HepG2 (cell line): ENCODE measurements around the gene MGAT5. TPM values are rescaled to one million over a fixed set of nuclear protein-coding genes. Genes with fewer than 3 reads are reported as not detected.

ENCODE experiments used
- AKAP8 ChIP-seq: sonication (generic); formaldehyde crosslinking; IDR thresholded peaks from 2 replicates; pipeline ENCODE4 v1.5.1; 2020; ENCODE audit warnings: mild to moderate bottlenecking, missing genetic modification reagents
- ELF3 ChIP-seq: IDR thresholded peaks from 2 replicates; pipeline ENCODE4 v1.6.1; 2016; ENCODE audit warnings: missing genetic modification reagents, missing compliant biosample characterization
- GABPB1 ChIP-seq: IDR thresholded peaks from 2 replicates; pipeline ENCODE4 v1.6.1; 2016; ENCODE audit warnings: mild to moderate bottlenecking, missing genetic modification reagents, moderate library complexity, missing compliant biosample characterization
- NFIB ChIP-seq: sonication (generic); formaldehyde crosslinking; IDR thresholded peaks from 2 replicates; pipeline ENCODE4 v1.9.0; 2021; ENCODE audit warnings: missing genetic modification reagents, mild to moderate bottlenecking, borderline replicate concordance
- NR1H2 ChIP-seq: sonication (generic); formaldehyde crosslinking; IDR thresholded peaks from 2 replicates; pipeline ENCODE4 v1.8.1; 2022; ENCODE audit warnings: low read depth, missing genetic modification reagents, borderline replicate concordance
- SALL1 ChIP-seq: sonication (generic); formaldehyde crosslinking; IDR thresholded peaks from 2 replicates; pipeline ENCODE4 v1.8.0; 2022; ENCODE audit warnings: mild to moderate bottlenecking, missing genetic modification reagents
- SMYD3 ChIP-seq: sonication (generic); formaldehyde crosslinking; IDR thresholded peaks from 2 replicates; pipeline ENCODE4 v1.8.1; 2023; ENCODE audit warnings: mild to moderate bottlenecking, missing genetic modification reagents
- SP4 ChIP-seq: sonication (generic); formaldehyde crosslinking; IDR thresholded peaks from 2 replicates; pipeline ENCODE4 v1.8.1; 2023; ENCODE audit warnings: mild to moderate bottlenecking, missing genetic modification reagents
- TAF1 ChIP-seq: sonication (generic); formaldehyde crosslinking; IDR thresholded peaks from 2 replicates; pipeline ENCODE4 v1.4.0; 2020; ENCODE audit warnings: missing genetic modification reagents
- ZFP36 ChIP-seq: fragments of 150-350 bp; IDR thresholded peaks from 2 replicates; pipeline ENCODE4 v1.6.1; 2018; ENCODE audit warnings: borderline replicate concordance, low read length, low read depth; ENCODE audit not compliant: partially characterized antibody
- ZNF274 ChIP-seq: sonication (generic); formaldehyde crosslinking; IDR thresholded peaks from 2 replicates; pipeline ENCODE4 v1.5.1; 2020; ENCODE audit warnings: mild to moderate bottlenecking, missing genetic modification reagents
- ZNF510 ChIP-seq: sonication (generic); formaldehyde crosslinking; IDR thresholded peaks from 2 replicates; pipeline ENCODE4 v1.4.0; 2020; ENCODE audit warnings: low read depth, mild to moderate bottlenecking, missing genetic modification reagents
- ZNF550 ChIP-seq: sonication (generic); formaldehyde crosslinking; IDR thresholded peaks from 2 replicates; pipeline ENCODE4 v1.4.0; 2020; ENCODE audit warnings: mild to moderate bottlenecking, missing genetic modification reagents, borderline replicate concordance
- ZNF678 ChIP-seq: sonication (generic); formaldehyde crosslinking; IDR thresholded peaks from 2 replicates; pipeline ENCODE4 v1.4.0; 2020; ENCODE audit warnings: mild to moderate bottlenecking, missing genetic modification reagents
- ZNF772 ChIP-seq: sonication (generic); formaldehyde crosslinking; IDR thresholded peaks from 2 replicates; pipeline ENCODE4 v1.5.0; 2020; ENCODE audit warnings: mild to moderate bottlenecking, missing genetic modification reagents
- ZNF790 ChIP-seq: sonication (generic); formaldehyde crosslinking; IDR thresholded peaks from 2 replicates; pipeline ENCODE4 v1.8.0; 2022; ENCODE audit warnings: missing genetic modification reagents, mild to moderate bottlenecking, borderline replicate concordance
- ZNF878 ChIP-seq: sonication (generic); formaldehyde crosslinking; IDR thresholded peaks from 2 replicates; pipeline ENCODE4 v1.8.1; 2023; ENCODE audit warnings: mild to moderate bottlenecking, missing genetic modification reagents, moderate library complexity
- ZZZ3 ChIP-seq: sonication (generic); formaldehyde crosslinking; IDR thresholded peaks from 2 replicates; pipeline ENCODE4 v1.4.0; 2020; ENCODE audit warnings: missing genetic modification reagents, mild to moderate bottlenecking, borderline replicate concordance
- polyA plus RNA-seq, 8 experiments: library from polyadenylated mRNA; depleted of rRNA in 3 of 8; stranded (reverse) in 7 of 8; unstranded in 1 of 8; fragments of >200 nt; fragmentation: Illumina TruSeq in 4 of 8; extraction: Trizol in 4 of 8; gene quantifications; 2 replicates each; pipeline versions ENCODE4 v1.2.1 to v1.2.3, GENCODE V29; 2011 to 2016; ENCODE audit warnings: low read depth in 4 of 8, missing spikeins in 1 of 8, mixed read lengths in 1 of 8; ENCODE audit not compliant: insufficient read depth in 1 of 8
- total RNA-seq, 5 experiments: library from RNA; depleted of rRNA; stranded (reverse); fragments of >200 nt; fragmentation: Illumina TruSeq; extraction: Trizol; gene quantifications; 2 replicates each; pipeline ENCODE4 v1.2.3, GENCODE V29; 2016; ENCODE audit warnings: low read depth in 1 of 5
- TF ChIP-seq, protein P1 (sequence below): sonication (generic); formaldehyde crosslinking; IDR thresholded peaks from 2 replicates; pipeline ENCODE4 v1.5.1; 2020; ENCODE audit warnings: missing genetic modification reagents, mild to moderate bottlenecking, borderline replicate concordance
- TF ChIP-seq, protein P2 (sequence below): fragments of 450-650 bp; IDR thresholded peaks from 2 replicates; pipeline ENCODE4 v1.6.1; 2017
- TF ChIP-seq, protein P3 (sequence below): sonication (generic); formaldehyde crosslinking; IDR thresholded peaks from 2 replicates; pipeline ENCODE4 v1.5.0; 2020; ENCODE audit warnings: mild to moderate bottlenecking, missing genetic modification reagents
- TF ChIP-seq, protein P4 (sequence below): sonication (generic); formaldehyde crosslinking; IDR thresholded peaks from 2 replicates; pipeline ENCODE4 v1.5.0; 2020; ENCODE audit warnings: missing genetic modification reagents
- TF ChIP-seq, protein P5 (sequence below): sonication (generic); formaldehyde crosslinking; IDR thresholded peaks from 2 replicates; pipeline ENCODE4 v1.8.1; 2023; ENCODE audit warnings: missing genetic modification reagents, inconsistent platforms, borderline replicate concordance

The MGAT5 gene
- total and polyA plus RNA-seq, 2 of the 13 experiments (the other 11 are each of a cell fraction or from before 2014, with no cell fraction given), result 33.1 to 60.2 TPM

DNA sequence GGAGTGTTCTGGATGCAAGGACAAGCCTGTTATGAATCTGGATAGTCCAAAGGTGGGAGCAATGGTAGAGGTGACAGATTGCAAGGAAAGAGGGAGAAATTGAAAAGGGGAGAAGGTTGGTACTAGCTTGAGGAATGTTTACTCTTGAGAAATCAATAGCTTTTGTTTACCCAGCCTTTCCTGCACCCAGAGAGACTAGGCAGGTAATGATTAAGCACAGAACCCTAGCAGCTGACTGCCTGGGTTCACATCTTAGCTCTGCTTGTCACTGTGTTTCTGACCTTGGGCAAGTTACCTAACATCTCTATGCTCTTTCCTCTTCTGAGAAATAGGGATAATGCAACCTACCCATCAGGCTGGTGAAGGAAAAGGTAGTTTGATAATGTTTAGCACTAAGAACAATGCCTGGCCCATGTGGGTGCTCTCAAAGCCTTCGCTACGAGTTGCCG lies 178.6 kb downstream of the MGAT5 start (continued):
- TF ChIP-seq, protein P1, sequence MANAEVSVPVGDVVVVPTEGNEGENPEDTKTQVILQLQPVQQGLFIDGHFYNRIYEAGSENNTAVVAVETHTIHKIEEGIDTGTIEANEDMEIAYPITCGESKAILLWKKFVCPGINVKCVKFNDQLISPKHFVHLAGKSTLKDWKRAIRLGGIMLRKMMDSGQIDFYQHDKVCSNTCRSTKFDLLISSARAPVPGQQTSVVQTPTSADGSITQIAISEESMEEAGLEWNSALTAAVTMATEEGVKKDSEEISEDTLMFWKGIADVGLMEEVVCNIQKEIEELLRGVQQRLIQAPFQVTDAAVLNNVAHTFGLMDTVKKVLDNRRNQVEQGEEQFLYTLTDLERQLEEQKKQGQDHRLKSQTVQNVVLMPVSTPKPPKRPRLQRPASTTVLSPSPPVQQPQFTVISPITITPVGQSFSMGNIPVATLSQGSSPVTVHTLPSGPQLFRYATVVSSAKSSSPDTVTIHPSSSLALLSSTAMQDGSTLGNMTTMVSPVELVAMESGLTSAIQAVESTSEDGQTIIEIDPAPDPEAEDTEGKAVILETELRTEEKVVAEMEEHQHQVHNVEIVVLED (CRISPR knock-in tag), result no peak
- TF ChIP-seq SP4 (CRISPR knock-in tag) (peak; percentile 52; the same call in 1 of the 2 replicates), ELF3 (peak; percentile 91), AKAP8 (peak; percentile 76; the same call in 1 of the 2 replicates), SALL1 (peak; percentile 94), ZZZ3 (CRISPR knock-in tag) (no peak; the same call in 1 of the 2 replicates), ZNF550 (CRISPR knock-in tag) (no peak), GABPB1 (CRISPR knock-in tag) (peak; percentile 50; the same call in 1 of the 2 replicates), TAF1 (CRISPR knock-in tag) (peak; percentile 39; the same call in 1 of the 2 replicates), ZNF678 (CRISPR knock-in tag) (no peak), ZNF772 (CRISPR knock-in tag) (0 out of 2 replicates have a peak, but pooled peaks have one; percentile 85), ZNF790 (no peak), NFIB (no peak), ZNF274 (CRISPR knock-in tag) (no peak), NR1H2 (no peak; the same call in 1 of the 2 replicates), SMYD3 (CRISPR knock-in tag) (peak; percentile 96; the same call in 1 of the 2 replicates), ZNF878 (CRISPR knock-in tag) (peak; percentile 94), ZFP36 (no peak), ZNF510 (CRISPR knock-in tag) (0 out of 2 replicates have a peak, but pooled peaks have one; percentile 73)
- TF ChIP-seq, protein P2, sequence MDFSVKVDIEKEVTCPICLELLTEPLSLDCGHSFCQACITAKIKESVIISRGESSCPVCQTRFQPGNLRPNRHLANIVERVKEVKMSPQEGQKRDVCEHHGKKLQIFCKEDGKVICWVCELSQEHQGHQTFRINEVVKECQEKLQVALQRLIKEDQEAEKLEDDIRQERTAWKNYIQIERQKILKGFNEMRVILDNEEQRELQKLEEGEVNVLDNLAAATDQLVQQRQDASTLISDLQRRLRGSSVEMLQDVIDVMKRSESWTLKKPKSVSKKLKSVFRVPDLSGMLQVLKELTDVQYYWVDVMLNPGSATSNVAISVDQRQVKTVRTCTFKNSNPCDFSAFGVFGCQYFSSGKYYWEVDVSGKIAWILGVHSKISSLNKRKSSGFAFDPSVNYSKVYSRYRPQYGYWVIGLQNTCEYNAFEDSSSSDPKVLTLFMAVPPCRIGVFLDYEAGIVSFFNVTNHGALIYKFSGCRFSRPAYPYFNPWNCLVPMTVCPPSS, result no peak
- TF ChIP-seq, protein P3, sequence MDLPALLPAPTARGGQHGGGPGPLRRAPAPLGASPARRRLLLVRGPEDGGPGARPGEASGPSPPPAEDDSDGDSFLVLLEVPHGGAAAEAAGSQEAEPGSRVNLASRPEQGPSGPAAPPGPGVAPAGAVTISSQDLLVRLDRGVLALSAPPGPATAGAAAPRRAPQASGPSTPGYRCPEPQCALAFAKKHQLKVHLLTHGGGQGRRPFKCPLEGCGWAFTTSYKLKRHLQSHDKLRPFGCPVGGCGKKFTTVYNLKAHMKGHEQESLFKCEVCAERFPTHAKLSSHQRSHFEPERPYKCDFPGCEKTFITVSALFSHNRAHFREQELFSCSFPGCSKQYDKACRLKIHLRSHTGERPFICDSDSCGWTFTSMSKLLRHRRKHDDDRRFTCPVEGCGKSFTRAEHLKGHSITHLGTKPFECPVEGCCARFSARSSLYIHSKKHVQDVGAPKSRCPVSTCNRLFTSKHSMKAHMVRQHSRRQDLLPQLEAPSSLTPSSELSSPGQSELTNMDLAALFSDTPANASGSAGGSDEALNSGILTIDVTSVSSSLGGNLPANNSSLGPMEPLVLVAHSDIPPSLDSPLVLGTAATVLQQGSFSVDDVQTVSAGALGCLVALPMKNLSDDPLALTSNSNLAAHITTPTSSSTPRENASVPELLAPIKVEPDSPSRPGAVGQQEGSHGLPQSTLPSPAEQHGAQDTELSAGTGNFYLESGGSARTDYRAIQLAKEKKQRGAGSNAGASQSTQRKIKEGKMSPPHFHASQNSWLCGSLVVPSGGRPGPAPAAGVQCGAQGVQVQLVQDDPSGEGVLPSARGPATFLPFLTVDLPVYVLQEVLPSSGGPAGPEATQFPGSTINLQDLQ (CRISPR knock-in tag), result no peak
- TF ChIP-seq, protein P4, sequence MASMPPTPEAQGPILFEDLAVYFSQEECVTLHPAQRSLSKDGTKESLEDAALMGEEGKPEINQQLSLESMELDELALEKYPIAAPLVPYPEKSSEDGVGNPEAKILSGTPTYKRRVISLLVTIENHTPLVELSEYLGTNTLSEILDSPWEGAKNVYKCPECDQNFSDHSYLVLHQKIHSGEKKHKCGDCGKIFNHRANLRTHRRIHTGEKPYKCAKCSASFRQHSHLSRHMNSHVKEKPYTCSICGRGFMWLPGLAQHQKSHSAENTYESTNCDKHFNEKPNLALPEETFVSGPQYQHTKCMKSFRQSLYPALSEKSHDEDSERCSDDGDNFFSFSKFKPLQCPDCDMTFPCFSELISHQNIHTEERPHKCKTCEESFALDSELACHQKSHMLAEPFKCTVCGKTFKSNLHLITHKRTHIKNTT (CRISPR knock-in tag), result no peak
- TF ChIP-seq, protein P5, sequence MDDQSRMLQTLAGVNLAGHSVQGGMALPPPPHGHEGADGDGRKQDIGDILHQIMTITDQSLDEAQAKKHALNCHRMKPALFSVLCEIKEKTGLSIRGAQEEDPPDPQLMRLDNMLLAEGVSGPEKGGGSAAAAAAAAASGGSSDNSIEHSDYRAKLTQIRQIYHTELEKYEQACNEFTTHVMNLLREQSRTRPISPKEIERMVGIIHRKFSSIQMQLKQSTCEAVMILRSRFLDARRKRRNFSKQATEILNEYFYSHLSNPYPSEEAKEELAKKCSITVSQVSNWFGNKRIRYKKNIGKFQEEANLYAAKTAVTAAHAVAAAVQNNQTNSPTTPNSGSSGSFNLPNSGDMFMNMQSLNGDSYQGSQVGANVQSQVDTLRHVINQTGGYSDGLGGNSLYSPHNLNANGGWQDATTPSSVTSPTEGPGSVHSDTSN, result no peak
